ENCODE data around the gene GNPTG.

Gene GNPTG

GRCh38 chr16:1338119-1338730, 13.5 kb upstream of the GNPTG start:
- POLR2A ChIA-PET, result no interaction called here
- DNase-seq (ENCODE audit: extremely low spot score), result no peak
- CTCF ChIA-PET, result interaction anchor here (0.7 to 2.0 kb wide), 12 partner anchors 9 to 368 kb away, joined by 3 to 16 read pairs (median 4); partner anchors contain the start of gene MAPK8IP3
- peak; percentile 80 for TF ChIP-seq CTCF (IDR thresholded peaks at IDR 0.05; ENCODE audit: control extremely low read depth, extremely low read depth, low read depth, missing control alignments)

- no peak for TF ChIP-seq CTCF (IDR thresholded peaks at IDR 0.05; ENCODE audit: control extremely low read depth, extremely low read depth, low read depth, missing control alignments)
- CTCF ChIA-PET, result interaction anchor here (0.7 to 2.0 kb wide), 4 partner anchors 13 to 73 kb away, joined by 3 to 16 read pairs (median 6); no protein-coding TSS in a partner anchor
- POLR2A ChIA-PET, result no interaction called here
- no peak for DNase-seq (ENCODE audit: extremely low spot score)
These were observed 12.7 kb upstream of the GNPTG start for GRCh38 chr16:1338855-1339675.

- DNase-seq (ENCODE audit: extremely low spot score), result no peak
- POLR2A ChIA-PET, result no interaction called here
- CTCF ChIA-PET, result interaction anchor here (1.1 to 1.5 kb wide), 2 partner anchors 10 to 24 kb away, joined by 3 to 5 read pairs; partner anchors contain the start of genes GNPTG and TSR3
- TF ChIP-seq CTCF (IDR thresholded peaks at IDR 0.05; ENCODE audit: control extremely low read depth, extremely low read depth, low read depth, missing control alignments), result no peak
These were observed 10.8 kb upstream of the GNPTG start for GRCh38 chr16:1340730-1341494.

- DNase-seq (ENCODE audit: extremely low spot score), result no peak
- TF ChIP-seq CTCF (IDR thresholded peaks at IDR 0.05; ENCODE audit: control extremely low read depth, extremely low read depth, low read depth, missing control alignments), result no peak
- ChIA-PET CTCF (interaction anchor here (0.9 to 3.0 kb wide), 7 partner anchors 8 to 25 kb away, joined by 3 to 16 read pairs (median 3); partner anchors contain the start of genes BAIAP3, GNPTG and TSR3), POLR2A (interaction anchor here (0.6 kb wide), 1 partner anchor 40 kb away, joined by 3 read pairs; no protein-coding TSS in a partner anchor)
These were observed 10.0 kb upstream of the GNPTG start for GRCh38 chr16:1341495-1342420.

- no peak for TF ChIP-seq CTCF (IDR thresholded peaks at IDR 0.05; ENCODE audit: control extremely low read depth, extremely low read depth, low read depth, missing control alignments)
- ChIA-PET CTCF (interaction anchor here (0.6 to 3.0 kb wide), 11 partner anchors 9 to 363 kb away, joined by 3 to 16 read pairs (median 3); partner anchors contain the start of genes BAIAP3, GNPTG, MAPK8IP3 and TSR3), POLR2A (interaction anchor here (0.6 to 1.0 kb wide), 3 partner anchors 11 to 53 kb away, joined by 3 read pairs; no protein-coding TSS in a partner anchor)
- DNase-seq (ENCODE audit: extremely low spot score), result peak; percentile 100
These were observed 9.0 kb upstream of the GNPTG start for GRCh38 chr16:1342526-1343427.
